GM19468 (cell line): ENCODE results near the gene APOL6.

Source experiments
- ATAC-seq: cut with Tn5 transposase; IDR thresholded peaks from one replicate; pipeline ENCODE4 v1.9.1; 2021; ENCODE audit warnings: mild to moderate bottlenecking, moderate library complexity, moderate number of reproducible peaks; ENCODE audit not compliant: unreplicated experiment; ENCODE audit errors: extremely low read depth

The APOL6 gene

GRCh38 chr22:35648066-35649025 is at the start of gene APOL6:
Gene APOL6 (plus strand): TSS chr22:35648446. CDS start chr22:35656426, 7,980 bp downstream.
- no peak for ATAC-seq

DNA sequence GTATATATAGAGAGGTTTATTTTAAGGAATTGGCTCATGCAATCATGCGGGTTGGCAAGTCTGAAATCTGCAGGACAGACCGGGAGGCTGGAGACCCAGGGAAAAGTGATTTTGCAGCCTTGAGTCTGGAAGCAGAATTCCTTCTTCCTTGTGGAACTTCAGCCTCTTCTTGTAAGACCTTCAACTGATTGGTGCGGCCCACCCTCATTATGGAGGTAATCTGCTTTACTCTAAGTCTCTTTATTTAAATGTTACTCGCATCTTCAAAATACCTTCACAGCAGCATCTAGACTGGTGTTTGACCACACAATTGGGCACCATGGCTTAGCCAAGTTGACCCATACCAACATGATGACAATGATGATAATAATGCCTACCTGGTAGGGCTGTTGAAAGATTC is 48.9 kb upstream of the APOL6 start:
- ATAC-seq: no peak

DNA sequence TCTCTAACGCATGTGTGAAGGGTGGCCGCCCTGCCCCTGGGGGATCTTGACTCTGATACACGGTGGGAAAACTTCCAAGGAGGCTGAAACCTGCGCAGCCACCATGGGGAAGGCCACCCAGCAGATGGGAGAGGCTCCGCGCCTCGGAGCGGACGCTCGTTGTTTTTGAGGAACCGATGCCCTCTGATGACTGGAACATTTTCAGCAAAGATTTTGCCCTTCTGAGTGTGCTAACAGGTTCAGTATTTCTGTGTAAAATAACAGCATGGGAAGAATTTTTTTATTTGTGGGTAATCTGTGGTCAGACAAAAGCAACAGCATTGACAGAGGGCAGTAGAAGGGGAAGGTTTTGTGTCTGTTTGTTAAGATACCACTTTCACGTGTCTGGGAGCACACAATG is 47.8 kb upstream of the APOL6 start:
- ATAC-seq: no peak

DNA sequence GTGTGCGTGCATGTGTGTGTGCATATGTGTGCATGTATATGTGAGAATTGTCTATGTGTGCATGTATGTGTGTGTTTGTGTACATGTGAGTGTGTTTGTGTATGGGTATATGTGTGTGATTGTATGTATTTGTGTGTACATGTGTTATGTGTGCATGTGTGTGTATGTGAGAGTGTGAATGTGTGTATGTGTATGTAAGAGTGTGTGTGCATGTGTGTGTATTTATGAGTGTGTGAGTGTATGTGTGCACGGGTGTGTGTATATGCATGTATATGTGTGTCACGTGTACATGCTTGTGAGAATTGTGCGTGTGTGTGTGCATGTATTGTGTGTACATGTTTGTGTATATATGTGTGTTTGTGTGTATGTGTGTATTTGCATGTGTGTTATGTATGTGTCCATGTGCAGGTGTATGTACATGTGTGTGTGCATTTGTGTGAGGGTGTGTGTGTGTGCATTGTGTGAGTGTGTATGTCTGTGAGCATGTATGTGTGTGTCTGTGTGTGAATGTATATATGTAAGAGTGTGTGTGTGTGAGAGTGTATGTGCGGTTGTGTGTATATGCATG is 47.1 kb upstream of the APOL6 start:
- ATAC-seq: no peak

- ATAC-seq: no peak
These were observed 46.3 kb upstream of the APOL6 start for GRCh38 chr22:35601743-35602615.

DNA sequence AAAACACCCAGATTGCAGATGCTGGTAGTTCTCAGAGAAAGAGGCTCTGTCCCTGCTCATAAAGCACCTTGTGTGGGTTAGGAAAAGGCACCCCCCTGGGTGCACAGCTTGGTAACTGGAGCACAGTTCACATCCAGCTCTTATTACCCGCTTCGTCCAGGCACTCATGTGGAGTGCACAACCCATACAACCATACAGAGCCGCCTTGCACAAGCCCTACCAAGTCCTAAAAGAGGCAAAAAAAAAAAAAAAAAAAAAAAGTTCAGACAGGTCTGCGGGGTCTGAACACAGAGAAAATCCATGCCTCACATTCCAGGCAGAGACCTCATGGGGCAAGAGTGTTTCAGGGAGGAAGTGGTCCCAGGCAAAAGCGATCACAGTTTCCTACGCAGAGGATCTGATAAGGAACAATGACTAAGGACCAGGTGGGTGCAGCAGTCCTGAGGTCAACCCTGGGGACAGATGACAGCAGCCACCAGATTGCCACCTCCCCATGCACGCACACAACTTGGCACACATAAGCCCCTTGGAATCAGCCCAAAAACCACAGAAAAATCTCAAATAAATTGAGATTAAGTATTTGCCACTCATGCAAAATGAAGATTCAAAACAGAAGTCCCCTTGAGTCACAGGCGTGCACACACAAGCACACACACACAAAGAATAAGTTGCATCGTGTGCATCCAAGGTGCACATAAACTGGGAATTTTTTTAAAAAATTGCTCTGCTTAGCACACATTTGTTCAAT is 43.5 kb upstream of the APOL6 start:
- no peak for ATAC-seq

DNA sequence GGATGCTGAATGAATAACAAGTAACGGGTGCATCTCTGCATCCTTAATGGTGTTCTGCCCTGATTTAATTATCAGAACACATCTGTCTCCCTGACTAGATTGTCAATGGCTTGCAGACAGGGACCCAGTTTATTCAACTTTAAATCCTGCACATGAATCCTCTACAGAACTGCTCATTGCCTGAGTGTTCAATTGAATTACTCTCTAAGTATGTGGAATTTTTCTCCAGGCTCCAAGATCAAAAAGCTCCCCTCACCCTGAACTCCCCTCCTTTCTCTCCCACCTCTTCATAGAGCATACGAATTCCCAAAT is 42.9 kb upstream of the APOL6 start:
- no peak for ATAC-seq

DNA sequence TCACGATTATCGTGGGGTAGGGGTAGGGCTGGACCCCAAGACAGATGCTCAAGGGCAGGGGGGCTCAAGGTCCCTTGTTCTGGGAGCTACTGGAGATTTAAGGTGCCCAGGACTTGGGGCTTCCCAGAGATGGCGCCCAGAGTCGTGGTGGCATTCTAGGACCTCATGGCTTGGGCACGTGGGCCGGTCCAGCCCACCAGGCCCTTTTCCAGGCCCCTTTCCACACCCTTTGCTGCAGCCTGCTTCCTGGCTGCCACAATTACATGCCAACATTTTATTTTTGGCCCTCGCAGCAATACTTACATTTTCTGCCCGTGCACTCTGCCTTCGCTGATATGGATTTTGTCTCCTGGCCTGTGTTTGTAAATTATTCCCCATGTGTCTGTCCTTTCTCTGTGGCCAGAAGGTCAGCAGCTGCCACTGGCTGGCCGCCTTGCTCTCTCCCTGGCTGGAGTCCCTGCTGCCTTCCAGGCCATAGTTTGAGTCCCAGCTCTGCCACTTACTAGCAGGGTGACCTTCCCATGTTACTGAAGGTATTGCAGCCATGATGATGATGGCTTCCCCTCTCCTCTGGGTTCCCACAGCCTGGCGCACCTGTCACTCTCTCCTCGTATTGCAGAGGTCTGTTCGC is 42.3 kb upstream of the APOL6 start:
- ATAC-seq: no peak

- no peak for ATAC-seq
These were observed 41.3 kb upstream of the APOL6 start for GRCh38 chr22:35606916-35607315.

- ATAC-seq: no peak
These were observed 40.2 kb upstream of the APOL6 start for GRCh38 chr22:35608088-35608487.

DNA sequence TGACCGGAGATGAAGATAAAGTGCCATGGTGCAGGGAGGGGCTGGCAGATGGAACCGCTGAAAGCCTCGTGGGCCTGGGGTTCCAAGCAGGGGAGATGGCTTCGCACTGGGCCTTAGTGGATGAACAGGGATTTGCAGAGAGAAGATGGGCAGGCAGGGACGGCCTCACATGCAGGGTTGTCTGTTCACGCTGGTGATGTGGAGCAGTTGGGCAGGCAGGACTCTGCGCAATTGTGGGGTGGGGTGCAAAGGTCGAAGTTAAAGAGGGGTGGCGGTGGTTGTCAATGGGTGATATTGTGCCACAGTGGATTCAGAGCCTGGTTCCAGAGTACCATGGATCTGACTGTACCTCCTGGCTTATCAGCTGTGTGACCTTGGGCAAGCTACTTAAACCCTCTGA is 39.0 kb upstream of the APOL6 start:
- ATAC-seq: no peak

DNA sequence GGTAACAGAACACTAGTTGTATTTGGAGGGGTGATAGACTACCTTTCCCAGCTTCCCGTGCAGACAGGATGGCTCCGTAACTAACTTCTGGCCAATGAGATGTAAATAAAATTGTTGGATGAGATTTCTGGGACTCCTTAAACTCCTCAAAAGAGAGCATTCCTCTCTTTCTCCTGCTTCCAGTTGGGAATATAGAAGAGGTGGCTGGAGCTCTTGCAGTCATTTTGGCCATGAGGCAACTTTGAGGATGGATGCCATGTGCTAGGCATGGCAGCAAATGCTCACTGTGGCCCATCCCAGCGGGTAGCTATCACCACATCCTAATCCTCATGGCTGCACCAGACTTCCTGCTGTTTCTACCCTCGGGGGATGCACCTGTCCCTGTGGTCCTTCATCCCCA is 38.5 kb upstream of the APOL6 start:
- ATAC-seq: no peak

- no peak for ATAC-seq
These were observed 37.5 kb upstream of the APOL6 start for GRCh38 chr22:35610741-35611140.

- no peak for ATAC-seq
These were observed 36.9 kb upstream of the APOL6 start for GRCh38 chr22:35611200-35611890.

GRCh38 chr22:35611891-35612576 is 36.2 kb upstream of the APOL6 start:
- no peak for ATAC-seq

- no peak for ATAC-seq
These were observed 35.3 kb upstream of the APOL6 start for GRCh38 chr22:35612903-35613302.

DNA sequence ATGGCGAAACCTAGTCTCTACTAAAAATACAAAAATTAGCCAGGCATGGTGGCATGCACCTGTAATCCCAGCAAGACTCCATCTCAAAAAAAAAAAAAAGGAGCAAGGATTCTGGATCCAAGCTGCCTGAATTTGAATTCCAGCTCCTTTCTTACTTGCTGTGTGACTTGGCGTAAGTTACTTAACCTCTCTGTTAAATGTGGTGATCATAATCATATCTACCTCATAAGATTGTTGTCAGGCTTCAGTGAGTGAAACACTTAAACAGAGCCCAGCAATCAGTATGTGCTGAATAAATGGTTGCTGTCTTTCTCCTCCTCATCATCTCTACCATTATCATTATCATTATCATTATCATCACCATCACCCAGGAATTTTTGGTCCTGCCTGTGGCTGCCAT is 33.8 kb upstream of the APOL6 start:
- ATAC-seq: no peak

DNA sequence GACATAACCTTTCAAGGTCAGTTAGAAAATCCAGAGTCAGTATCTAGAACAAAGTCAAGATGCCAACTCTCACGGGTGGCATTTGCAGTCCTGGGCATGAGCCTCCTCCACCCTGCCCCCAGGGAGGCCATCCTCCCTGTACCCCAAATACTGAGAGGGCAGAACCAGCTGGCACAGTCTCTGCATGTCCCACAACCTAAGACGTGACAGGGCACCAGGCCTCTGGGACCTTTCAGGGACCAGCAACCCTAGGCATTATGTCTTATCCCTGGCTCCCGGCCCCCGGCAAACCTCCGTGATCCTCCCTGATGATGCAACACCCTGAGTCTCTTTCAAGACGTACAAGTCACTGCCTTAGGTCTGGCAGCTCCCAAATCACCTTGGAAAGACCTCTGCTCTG is 33.1 kb upstream of the APOL6 start:
- no peak for ATAC-seq

DNA sequence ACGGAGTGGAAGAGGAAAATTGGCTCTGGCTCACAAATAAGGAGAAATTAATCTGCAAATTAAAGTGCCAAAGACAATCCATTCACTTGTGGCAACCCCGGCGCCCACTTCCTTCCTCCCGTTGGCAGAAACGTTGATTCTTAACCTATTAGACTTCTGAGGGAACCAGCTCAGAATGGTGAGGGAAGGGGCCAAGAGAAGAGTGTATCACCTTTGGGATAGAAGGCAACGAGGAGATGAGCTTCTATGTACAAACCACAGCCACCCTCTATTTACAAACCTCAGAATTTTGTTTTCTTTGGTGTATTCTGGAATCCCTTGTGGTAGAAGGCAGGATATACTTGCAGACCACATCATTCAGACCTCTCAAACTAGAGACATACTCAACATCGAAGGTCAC is 32.2 kb upstream of the APOL6 start:
- no peak for ATAC-seq
